HEK293 (cell line): ENCODE results near the gene TMIGD1.

Experiments used
- CTCF ChIA-PET: fragments of 350-600 bp; formaldehyde crosslinking; extraction: SDS; loops from one replicate; lab custom pipeline; 2021; ENCODE audit warnings: antibody characterized with exemption; lab: Yijun Ruan, JAX
- POLR2A ChIA-PET: fragments of 300-600 bp; formaldehyde crosslinking; extraction: SDS; loops from one replicate; lab custom pipeline; 2020; ENCODE audit warnings: antibody characterized with exemption, inconsistent platforms; lab: Yijun Ruan, JAX
- H3K27ac ChIP-seq: fragments of 200-500 bp; sonication (Bioruptor generic); 2 replicates; pipeline ENCODE4 v1.5.1; 2014; ENCODE audit warnings: low read depth, low read length, control low read depth, inconsistent platforms; ENCODE audit errors: extremely low read depth
- H3K36me3 ChIP-seq, 2 experiments: fragments of 200-500 bp in 1 of 2; sonication (Bioruptor generic) in 1 of 2; 1 replicate in 1 of 2; 2 replicates in 1 of 2; pipeline ENCODE4 v1.5.1; 2014 to 2017; ENCODE audit warnings: inconsistent platforms in 2 of 2, low read length in 2 of 2; ENCODE audit not compliant: control insufficient read depth in 2 of 2, insufficient read depth in 1 of 2
- H3K4me1 ChIP-seq: fragments of 200-500 bp; sonication (Bioruptor generic); 2 replicates; pipeline ENCODE4 v1.5.1; 2014; ENCODE audit warnings: mild to moderate bottlenecking, low read length, inconsistent platforms; ENCODE audit not compliant: control insufficient read depth, insufficient read depth
- H3K4me3 ChIP-seq: 2 replicates; pipeline ENCODE4 v1.5.1; 2011; ENCODE audit warnings: low read depth, mild to moderate bottlenecking, control low read depth, low read length, moderate library complexity
- H3K9me3 ChIP-seq: fragments of 200-500 bp; sonication (Bioruptor generic); 2 replicates; pipeline ENCODE4 v1.5.1; 2014; ENCODE audit warnings: low read depth, low read length, inconsistent platforms; ENCODE audit not compliant: control insufficient read depth, insufficient read depth
- KLF10 ChIP-seq: fragments of 450-650 bp; IDR thresholded peaks from 2 replicates; pipeline ENCODE4 v1.5.1; 2018; ENCODE audit warnings: missing biosample characterization, mild to moderate bottlenecking, missing genetic modification characterization
- KLF16 ChIP-seq: fragments of 450-650 bp; formaldehyde crosslinking; IDR thresholded peaks from 2 replicates; pipeline ENCODE4 v1.5.1; 2017; ENCODE audit warnings: missing biosample characterization, missing genetic modification characterization
- KLF8 ChIP-seq: fragments of 450-650 bp; formaldehyde crosslinking; IDR thresholded peaks from 2 replicates; pipeline ENCODE4 v1.5.1; 2016; ENCODE audit warnings: missing biosample characterization, missing genetic modification characterization
- MEIS1 ChIP-seq: sonication (generic); formaldehyde crosslinking; IDR thresholded peaks from 2 replicates; pipeline ENCODE4 v1.8.1; 2022; ENCODE audit warnings: missing genetic modification reagents, mild to moderate bottlenecking, borderline replicate concordance
- SP2 ChIP-seq: fragments of 450-650 bp; formaldehyde crosslinking; IDR thresholded peaks from 2 replicates; pipeline ENCODE4 v1.5.1; 2016; ENCODE audit warnings: missing biosample characterization, missing genetic modification characterization
- ZBTB48 ChIP-seq: fragments of 450-650 bp; formaldehyde crosslinking; IDR thresholded peaks from 2 replicates; pipeline ENCODE4 v1.5.1; 2016; ENCODE audit warnings: missing biosample characterization, missing genetic modification characterization
- ZNF10 ChIP-seq: fragments of 450-650 bp; formaldehyde crosslinking; IDR thresholded peaks from 2 replicates; pipeline ENCODE4 v1.5.1; 2017; ENCODE audit warnings: missing biosample characterization, missing genetic modification characterization
- ZNF23 ChIP-seq: fragments of 450-650 bp; formaldehyde crosslinking; IDR thresholded peaks from 2 replicates; pipeline ENCODE4 v1.5.1; 2016; ENCODE audit warnings: missing biosample characterization, missing genetic modification characterization, borderline replicate concordance
- ZNF366 ChIP-seq: fragments of 450-650 bp; formaldehyde crosslinking; conservative IDR thresholded peaks from 2 replicates; pipeline ENCODE4 v1.5.1; 2016; ENCODE audit warnings: missing biosample characterization, missing genetic modification characterization
- ZNF529 ChIP-seq: fragments of 450-650 bp; formaldehyde crosslinking; IDR thresholded peaks from 2 replicates; pipeline ENCODE4 v1.5.1; 2017; ENCODE audit warnings: missing genetic modification characterization, missing biosample characterization; ENCODE audit not compliant: insufficient replicate concordance
- ZNF621 ChIP-seq: fragments of 450-650 bp; formaldehyde crosslinking; IDR thresholded peaks from 2 replicates; pipeline ENCODE4 v1.5.1; 2017; ENCODE audit warnings: missing biosample characterization, missing genetic modification characterization
- ZNF623 ChIP-seq: fragments of 450-650 bp; formaldehyde crosslinking; IDR thresholded peaks from 2 replicates; pipeline ENCODE4 v1.5.1; 2016; ENCODE audit warnings: missing biosample characterization, missing genetic modification characterization
- ZNF629 ChIP-seq: fragments of 450-650 bp; formaldehyde crosslinking; IDR thresholded peaks from 2 replicates; pipeline ENCODE4 v1.5.1; 2017; ENCODE audit warnings: missing biosample characterization, missing genetic modification characterization
- ZNF658 ChIP-seq: fragments of 450-650 bp; formaldehyde crosslinking; IDR thresholded peaks from 2 replicates; pipeline ENCODE4; 2016; ENCODE audit warnings: missing biosample characterization, missing genetic modification characterization
- ZNF707 ChIP-seq: fragments of 450-650 bp; formaldehyde crosslinking; IDR thresholded peaks from 2 replicates; pipeline ENCODE4 v1.5.1; 2016; ENCODE audit warnings: missing biosample characterization, missing genetic modification characterization
- ZNF747 ChIP-seq: fragments of 450-650 bp; formaldehyde crosslinking; IDR thresholded peaks from 2 replicates; pipeline ENCODE4 v1.5.1; 2016; ENCODE audit warnings: missing biosample characterization, missing genetic modification characterization
- ZSCAN23 ChIP-seq: fragments of 450-650 bp; formaldehyde crosslinking; IDR thresholded peaks from 2 replicates; pipeline ENCODE4 v1.5.1; 2016; ENCODE audit warnings: missing biosample characterization, missing genetic modification characterization
- ZSCAN30 ChIP-seq: fragments of 450-650 bp; IDR thresholded peaks from 2 replicates; pipeline ENCODE4 v1.5.1; 2018; ENCODE audit warnings: missing biosample characterization, mild to moderate bottlenecking, missing genetic modification characterization, moderate library complexity
- TF ChIP-seq, protein P1 (sequence below): fragments of 450-650 bp; formaldehyde crosslinking; IDR thresholded peaks from 2 replicates; pipeline ENCODE4 v1.5.1; 2016; ENCODE audit warnings: missing biosample characterization, missing genetic modification characterization
- TF ChIP-seq, protein P2 (sequence below): sonication (generic); formaldehyde crosslinking; IDR thresholded peaks from 2 replicates; pipeline ENCODE4 v1.8.1; 2022; ENCODE audit warnings: mild to moderate bottlenecking, moderate library complexity, missing genetic modification reagents
- TF ChIP-seq, protein P3 (sequence below): fragments of 450-650 bp; formaldehyde crosslinking; IDR thresholded peaks from 2 replicates; pipeline ENCODE4 v1.5.1; 2016; ENCODE audit warnings: missing biosample characterization, missing genetic modification characterization
- TF ChIP-seq, protein P4 (sequence below): fragments of 450-650 bp; formaldehyde crosslinking; IDR thresholded peaks from 2 replicates; pipeline ENCODE4 v1.5.1; 2017; ENCODE audit warnings: missing biosample characterization, mild to moderate bottlenecking, missing genetic modification characterization, moderate library complexity
- TF ChIP-seq, protein P5 (sequence below): fragments of 450-650 bp; formaldehyde crosslinking; IDR thresholded peaks from 2 replicates; pipeline ENCODE4 v1.5.1; 2016; ENCODE audit warnings: missing biosample characterization, missing genetic modification characterization
- TF ChIP-seq, protein P6 (sequence below): fragments of 450-650 bp; formaldehyde crosslinking; IDR thresholded peaks from 2 replicates; pipeline ENCODE4 v1.5.1; 2017; ENCODE audit warnings: missing biosample characterization, missing genetic modification characterization

Gene TMIGD1

DNA sequence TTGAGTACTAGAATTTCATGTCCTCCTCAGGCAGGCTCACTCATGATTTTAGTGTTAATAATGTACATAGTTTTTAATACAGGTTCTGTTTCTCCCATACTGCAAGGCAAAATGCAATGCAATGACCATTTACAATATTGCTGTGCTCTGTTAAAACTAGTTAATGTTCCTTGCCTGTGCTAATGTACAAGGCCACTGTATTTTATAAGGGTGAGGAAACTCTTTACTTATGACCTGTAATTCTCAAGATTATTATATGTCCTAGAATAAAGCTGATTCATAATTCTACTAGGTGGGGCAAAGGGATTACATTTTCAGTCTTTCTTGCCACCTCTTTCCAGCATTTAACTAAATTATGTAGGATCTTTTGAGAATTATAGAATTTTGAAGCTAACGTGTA lies 19.4 kb downstream of the TMIGD1 start (continued):
- TF ChIP-seq, protein P1, sequence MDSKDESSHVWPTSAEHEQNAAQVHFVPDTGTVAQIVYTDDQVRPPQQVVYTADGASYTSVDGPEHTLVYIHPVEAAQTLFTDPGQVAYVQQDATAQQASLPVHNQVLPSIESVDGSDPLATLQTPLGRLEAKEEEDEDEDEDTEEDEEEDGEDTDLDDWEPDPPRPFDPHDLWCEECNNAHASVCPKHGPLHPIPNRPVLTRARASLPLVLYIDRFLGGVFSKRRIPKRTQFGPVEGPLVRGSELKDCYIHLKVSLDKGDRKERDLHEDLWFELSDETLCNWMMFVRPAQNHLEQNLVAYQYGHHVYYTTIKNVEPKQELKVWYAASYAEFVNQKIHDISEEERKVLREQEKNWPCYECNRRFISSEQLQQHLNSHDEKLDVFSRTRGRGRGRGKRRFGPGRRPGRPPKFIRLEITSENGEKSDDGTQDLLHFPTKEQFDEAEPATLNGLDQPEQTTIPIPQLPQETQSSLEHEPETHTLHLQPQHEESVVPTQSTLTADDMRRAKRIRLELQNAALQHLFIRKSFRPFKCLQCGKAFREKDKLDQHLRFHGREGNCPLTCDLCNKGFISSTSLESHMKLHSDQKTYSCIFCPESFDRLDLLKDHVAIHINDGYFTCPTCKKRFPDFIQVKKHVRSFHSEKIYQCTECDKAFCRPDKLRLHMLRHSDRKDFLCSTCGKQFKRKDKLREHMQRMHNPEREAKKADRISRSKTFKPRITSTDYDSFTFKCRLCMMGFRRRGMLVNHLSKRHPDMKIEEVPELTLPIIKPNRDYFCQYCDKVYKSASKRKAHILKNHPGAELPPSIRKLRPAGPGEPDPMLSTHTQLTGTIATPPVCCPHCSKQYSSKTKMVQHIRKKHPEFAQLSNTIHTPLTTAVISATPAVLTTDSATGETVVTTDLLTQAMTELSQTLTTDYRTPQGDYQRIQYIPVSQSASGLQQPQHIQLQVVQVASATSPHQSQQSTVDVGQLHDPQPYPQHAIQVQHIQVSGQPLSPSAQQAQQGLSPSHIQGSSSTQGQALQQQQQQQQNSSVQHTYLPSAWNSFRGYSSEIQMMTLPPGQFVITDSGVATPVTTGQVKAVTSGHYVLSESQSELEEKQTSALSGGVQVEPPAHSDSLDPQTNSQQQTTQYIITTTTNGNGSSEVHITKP = no peak
- TF ChIP-seq, protein P2, sequence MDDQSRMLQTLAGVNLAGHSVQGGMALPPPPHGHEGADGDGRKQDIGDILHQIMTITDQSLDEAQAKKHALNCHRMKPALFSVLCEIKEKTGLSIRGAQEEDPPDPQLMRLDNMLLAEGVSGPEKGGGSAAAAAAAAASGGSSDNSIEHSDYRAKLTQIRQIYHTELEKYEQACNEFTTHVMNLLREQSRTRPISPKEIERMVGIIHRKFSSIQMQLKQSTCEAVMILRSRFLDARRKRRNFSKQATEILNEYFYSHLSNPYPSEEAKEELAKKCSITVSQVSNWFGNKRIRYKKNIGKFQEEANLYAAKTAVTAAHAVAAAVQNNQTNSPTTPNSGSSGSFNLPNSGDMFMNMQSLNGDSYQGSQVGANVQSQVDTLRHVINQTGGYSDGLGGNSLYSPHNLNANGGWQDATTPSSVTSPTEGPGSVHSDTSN (CRISPR knock-in tag) = no peak
- TF ChIP-seq ZNF707 (tag by site-specific recombination) = no peak
- no peak for TF ChIP-seq ZNF629
- no peak for TF ChIP-seq ZBTB48 (tag by site-specific recombination)
- TF ChIP-seq, all 188 proteins: peak for 0

DNA sequence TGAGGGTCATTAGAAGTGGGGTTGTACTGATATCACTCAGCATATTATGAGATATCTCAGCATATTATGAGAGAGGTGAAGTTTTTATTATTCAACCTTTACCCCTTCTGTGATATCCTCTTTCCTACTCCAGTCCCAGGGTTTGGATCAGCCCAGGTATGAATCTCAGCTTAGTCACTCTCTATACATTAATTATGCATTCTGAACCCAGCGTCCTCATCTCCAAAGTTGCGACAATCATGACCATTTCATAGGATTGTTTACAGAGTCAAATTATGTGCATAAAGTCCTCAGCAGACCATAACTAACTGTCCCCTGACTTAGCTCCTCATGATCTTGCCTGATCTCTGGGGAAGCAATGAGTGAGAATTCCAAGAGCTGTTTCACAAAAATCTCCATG lies 21.6 kb downstream of the TMIGD1 start:
- POLR2A ChIA-PET = interaction anchor here (0.7 to 1.7 kb wide), 2 partner anchors 20 to 166 kb away, joined by 7 to 8 read pairs; partner anchors contain the start of gene BLMH
- CTCF ChIA-PET = interaction anchor here (0.6 kb wide), 1 partner anchor 23 kb away, joined by 3 read pairs; no protein-coding TSS in a partner anchor
- no peaks in the 10 kb centered on the region for H3K36me3 ChIP-seq
- TF ChIP-seq KLF10 (tag by site-specific recombination) (no peak), ZSCAN30 (no peak), ZNF366 (tag by site-specific recombination) (no peak), ZNF658 (no peak), KLF16 (tag by site-specific recombination) (no peak), KLF8 (no peak), SP2 (no peak), ZNF623 (no peak), ZNF621 (tag by site-specific recombination) (no peak), ZNF629 (no peak), ZNF529 (tag by site-specific recombination) (no peak), ZNF747 (tag by site-specific recombination) (no peak), ZNF23 (tag by site-specific recombination) (no peak), ZNF10 (tag by site-specific recombination) (no peak), ZSCAN23 (tag by site-specific recombination) (no peak), MEIS1 (CRISPR knock-in tag) (no peak)
- TF ChIP-seq, protein P3, sequence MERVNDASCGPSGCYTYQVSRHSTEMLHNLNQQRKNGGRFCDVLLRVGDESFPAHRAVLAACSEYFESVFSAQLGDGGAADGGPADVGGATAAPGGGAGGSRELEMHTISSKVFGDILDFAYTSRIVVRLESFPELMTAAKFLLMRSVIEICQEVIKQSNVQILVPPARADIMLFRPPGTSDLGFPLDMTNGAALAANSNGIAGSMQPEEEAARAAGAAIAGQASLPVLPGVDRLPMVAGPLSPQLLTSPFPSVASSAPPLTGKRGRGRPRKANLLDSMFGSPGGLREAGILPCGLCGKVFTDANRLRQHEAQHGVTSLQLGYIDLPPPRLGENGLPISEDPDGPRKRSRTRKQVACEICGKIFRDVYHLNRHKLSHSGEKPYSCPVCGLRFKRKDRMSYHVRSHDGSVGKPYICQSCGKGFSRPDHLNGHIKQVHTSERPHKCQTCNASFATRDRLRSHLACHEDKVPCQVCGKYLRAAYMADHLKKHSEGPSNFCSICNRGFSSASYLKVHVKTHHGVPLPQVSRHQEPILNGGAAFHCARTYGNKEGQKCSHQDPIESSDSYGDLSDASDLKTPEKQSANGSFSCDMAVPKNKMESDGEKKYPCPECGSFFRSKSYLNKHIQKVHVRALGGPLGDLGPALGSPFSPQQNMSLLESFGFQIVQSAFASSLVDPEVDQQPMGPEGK (tag by site-specific recombination) = no peak
- TF ChIP-seq, protein P4, sequence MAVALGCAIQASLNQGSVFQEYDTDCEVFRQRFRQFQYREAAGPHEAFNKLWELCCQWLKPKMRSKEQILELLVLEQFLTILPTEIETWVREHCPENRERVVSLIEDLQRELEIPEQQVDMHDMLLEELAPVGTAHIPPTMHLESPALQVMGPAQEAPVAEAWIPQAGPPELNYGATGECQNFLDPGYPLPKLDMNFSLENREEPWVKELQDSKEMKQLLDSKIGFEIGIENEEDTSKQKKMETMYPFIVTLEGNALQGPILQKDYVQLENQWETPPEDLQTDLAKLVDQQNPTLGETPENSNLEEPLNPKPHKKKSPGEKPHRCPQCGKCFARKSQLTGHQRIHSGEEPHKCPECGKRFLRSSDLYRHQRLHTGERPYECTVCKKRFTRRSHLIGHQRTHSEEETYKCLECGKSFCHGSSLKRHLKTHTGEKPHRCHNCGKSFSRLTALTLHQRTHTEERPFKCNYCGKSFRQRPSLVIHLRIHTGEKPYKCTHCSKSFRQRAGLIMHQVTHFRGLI = no peak
- TF ChIP-seq, protein P5, sequence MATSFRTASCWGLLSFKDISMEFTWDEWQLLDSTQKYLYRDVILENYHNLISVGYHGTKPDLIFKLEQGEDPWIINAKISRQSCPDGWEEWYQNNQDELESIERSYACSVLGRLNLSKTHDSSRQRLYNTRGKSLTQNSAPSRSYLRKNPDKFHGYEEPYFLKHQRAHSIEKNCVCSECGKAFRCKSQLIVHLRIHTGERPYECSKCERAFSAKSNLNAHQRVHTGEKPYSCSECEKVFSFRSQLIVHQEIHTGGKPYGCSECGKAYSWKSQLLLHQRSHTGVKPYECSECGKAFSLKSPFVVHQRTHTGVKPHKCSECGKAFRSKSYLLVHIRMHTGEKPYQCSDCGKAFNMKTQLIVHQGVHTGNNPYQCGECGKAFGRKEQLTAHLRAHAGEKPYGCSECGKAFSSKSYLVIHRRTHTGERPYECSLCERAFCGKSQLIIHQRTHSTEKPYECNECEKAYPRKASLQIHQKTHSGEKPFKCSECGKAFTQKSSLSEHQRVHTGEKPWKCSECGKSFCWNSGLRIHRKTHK (tag by site-specific recombination) = no peak
- TF ChIP-seq, protein P6, sequence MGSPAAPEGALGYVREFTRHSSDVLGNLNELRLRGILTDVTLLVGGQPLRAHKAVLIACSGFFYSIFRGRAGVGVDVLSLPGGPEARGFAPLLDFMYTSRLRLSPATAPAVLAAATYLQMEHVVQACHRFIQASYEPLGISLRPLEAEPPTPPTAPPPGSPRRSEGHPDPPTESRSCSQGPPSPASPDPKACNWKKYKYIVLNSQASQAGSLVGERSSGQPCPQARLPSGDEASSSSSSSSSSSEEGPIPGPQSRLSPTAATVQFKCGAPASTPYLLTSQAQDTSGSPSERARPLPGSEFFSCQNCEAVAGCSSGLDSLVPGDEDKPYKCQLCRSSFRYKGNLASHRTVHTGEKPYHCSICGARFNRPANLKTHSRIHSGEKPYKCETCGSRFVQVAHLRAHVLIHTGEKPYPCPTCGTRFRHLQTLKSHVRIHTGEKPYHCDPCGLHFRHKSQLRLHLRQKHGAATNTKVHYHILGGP (tag by site-specific recombination) = no peak
- TF ChIP-seq, all 188 proteins: peak for 0
- Histone ChIP-seq H3K27ac (no peak overlapping the region), H3K4me3 (no peak overlapping the region), H3K9me3 (no peaks in the 10 kb centered on the region), H3K4me1 (no peaks in the 10 kb centered on the region)
